Right lobe of liver (tissue), 4 donors: ENCODE data around the gene SMIM43.

Experiments
- CTCF ChIP-seq, 4 donors: fragments of 200-600 bp in 3 of 4; fragments of 450-650 bp in 1 of 4; IDR thresholded peaks; one replicate each; pipeline versions ENCODE4 v1.5.1 to v1.8.0; 2016 to 2022; ENCODE audit warnings: antibody characterized with exemption in 4 of 4, mild to moderate bottlenecking in 2 of 4
- POLR2A ChIP-seq: fragments of 450-650 bp; IDR thresholded peaks from one replicate; pipeline ENCODE4 v1.6.1; 2017; ENCODE audit warnings: antibody characterized with exemption, mild to moderate bottlenecking
- donor health status: DM: no; HTN: no; CAD: no.
- donor health status: DM: no; HTN: no; CAD: no.
- donor health status: DM: no; HTN: yes; CAD: no.

GRCh38 chr4:121734571-121734970 lies 30.4 kb downstream of the SMIM43 start:
- TF ChIP-seq CTCF (IDR thresholded peaks at IDR 0.05): no peak
- no peak for TF ChIP-seq POLR2A
